K562 (cell line): ENCODE data around the gene KCNQ5. TPM values are rescaled to one million over a fixed set of nuclear protein-coding genes. Genes with fewer than 3 reads are reported as not detected.

Source experiments
- ATAC-seq: fragments of 200-7000 bp; cut with Tn5 transposase; 3 replicates; pipeline ENCODE4 v1.9.1; 2020; ENCODE audit warnings: moderate library complexity
- BruUV-seq: library from RNA; stranded (reverse); fragments of 400-500 nt; replicated peaks from 2 replicates; lab custom pipeline; 2021; lab: Mats Ljungman, UMichigan
- CTCF ChIA-PET: fragments of 300-600 bp; formaldehyde crosslinking; extraction: SDS; loops from one replicate; lab custom pipeline; 2021; ENCODE audit warnings: low intra/inter-chr PET ratio; lab: Yijun Ruan, JAX
- POLR2A ChIA-PET: fragments of 300-600, 350-650 bp; sonication (Branson Sonifier 250); formaldehyde crosslinking; extraction: SDS; loops from one replicate; lab custom pipeline; 2021; ENCODE audit warnings: antibody characterized with exemption, inconsistent platforms; lab: Yijun Ruan, JAX
- DNase-seq, 4 experiments: peaks; one replicate each; pipeline versions ENCODE4 v3.0.0 to v3.0.0-alpha.2; 2011 to 2018; ENCODE audit warnings: low spot score in 3 of 4, mixed read lengths in 3 of 4; ENCODE audit errors: extremely low read depth in 1 of 4
- FAIRE-seq: peaks from 2 replicates; lab custom pipeline; 2011; peaks lifted over from hg19 to GRCh38; lab: Jason Lieb, UNC
- H2AFZ ChIP-seq: 2 replicates; pipeline ENCODE4 v1.6.0; 2011; ENCODE audit warnings: low read depth, low read length, control low read depth, inconsistent platforms
- H3K27ac ChIP-seq: fragments of 200-600 bp; 3 replicates; pipeline ENCODE4 v1.8.0; 2011; ENCODE audit warnings: low read depth, mild to moderate bottlenecking, control low read depth, inconsistent platforms, low read length, moderate library complexity, mixed read lengths; ENCODE audit errors: extremely low read depth
- H3K27me3 ChIP-seq, 2 experiments: fragments of 300-600 bp in 1 of 2; 2 replicates in 1 of 2; 3 replicates in 1 of 2; pipeline versions ENCODE4 v1.6.0 to v1.8.0; 2011; ENCODE audit warnings: inconsistent platforms in 2 of 2, low read length in 2 of 2, mild to moderate bottlenecking in 1 of 2, mixed read lengths in 1 of 2, moderate library complexity in 1 of 2; ENCODE audit not compliant: control insufficient read depth in 2 of 2, insufficient read depth in 2 of 2
- H3K36me3 ChIP-seq: fragments of 300-600 bp; 3 replicates; pipeline ENCODE4 v1.8.0; 2011; ENCODE audit warnings: mild to moderate bottlenecking, low read length, inconsistent platforms; ENCODE audit not compliant: control insufficient read depth, insufficient read depth
- H3K4me1 ChIP-seq, 2 experiments: fragments of 200-600 bp in 1 of 2; replicated peaks in 1 of 2; 2 replicates in 1 of 2; 3 replicates in 1 of 2; pipeline versions ENCODE4 v1.5.1 to v1.8.0; 2011; ENCODE audit warnings: inconsistent platforms in 2 of 2, low read length in 2 of 2, mild to moderate bottlenecking in 1 of 2, mixed read lengths in 1 of 2, moderate library complexity in 1 of 2; ENCODE audit not compliant: control insufficient read depth in 2 of 2, insufficient read depth in 2 of 2
- H3K4me2 ChIP-seq: 2 replicates; pipeline ENCODE4 v1.6.1; 2011; ENCODE audit warnings: low read length, control low read depth, inconsistent platforms, mixed read lengths; ENCODE audit not compliant: insufficient read depth
- H3K4me3 ChIP-seq: fragments of 200-600 bp; sonication (generic), shearing (Covaris generic); 2 replicates; pipeline ENCODE4 v1.5.1; 2016; ENCODE audit warnings: control low read depth, inconsistent platforms
- H3K79me2 ChIP-seq: fragments of 200-600 bp; 3 replicates; pipeline ENCODE4 v1.8.0; 2011; ENCODE audit warnings: low read length, inconsistent platforms; ENCODE audit not compliant: control insufficient read depth, insufficient read depth
- H3K9ac ChIP-seq, 2 experiments: 2 replicates each; pipeline versions ENCODE4 v1.6.0 to v1.6.1; 2011; ENCODE audit warnings: low read depth in 2 of 2, low read length in 2 of 2, control low read depth in 1 of 2, inconsistent platforms in 1 of 2, mild to moderate bottlenecking in 1 of 2, mixed read lengths in 1 of 2; ENCODE audit not compliant: insufficient read depth in 1 of 2
- H3K9me1 ChIP-seq: one replicate; pipeline ENCODE4 v1.6.0; 2011; ENCODE audit warnings: inconsistent platforms, mild to moderate bottlenecking, low read length, moderate library complexity; ENCODE audit not compliant: control insufficient read depth, insufficient read depth
- H3K9me3 ChIP-seq: replicated peaks from 2 replicates; pipeline ENCODE4 v1.5.1; 2011; ENCODE audit warnings: low read depth, low read length, inconsistent platforms; ENCODE audit not compliant: control insufficient read depth, insufficient read depth
- H4K20me1 ChIP-seq: replicated peaks from 2 replicates; pipeline ENCODE4 v1.6.1; 2011; ENCODE audit warnings: low read length, inconsistent platforms, mixed read lengths; ENCODE audit not compliant: control insufficient read depth, insufficient read depth
- FOXJ3 ChIP-seq: sonication (generic); formaldehyde crosslinking; IDR thresholded peaks from 2 replicates; pipeline ENCODE4 v1.4.0; 2020; ENCODE audit warnings: mild to moderate bottlenecking, missing genetic modification reagents
- RCOR1 ChIP-seq, 2 experiments: IDR thresholded peaks; 2 replicates each; pipeline ENCODE4 v1.6.1; 2012; ENCODE audit warnings: low read depth in 2 of 2, low read length in 2 of 2, borderline replicate concordance in 1 of 2, improper control_type of control experiment in 1 of 2
- U2AF1 ChIP-seq: fragments of 200-400 bp; formaldehyde crosslinking; optimal IDR thresholded peaks from 2 replicates; pipeline ENCODE3; 2017; ENCODE audit warnings: mild to moderate bottlenecking, low read depth, low read length, moderate library complexity
- ZNF12 ChIP-seq: sonication (generic); formaldehyde crosslinking; IDR thresholded peaks from 2 replicates; pipeline ENCODE4 v1.4.0; 2020; ENCODE audit warnings: mild to moderate bottlenecking, missing genetic modification reagents
- WGBS: fragments of 100-300 bp; shearing (Covaris generic); methylation state at CpG from one replicate; pipeline ENCODE4 v1.1.6; 2016; ENCODE audit warnings: low coverage, mixed read lengths; ENCODE audit not compliant: insufficient coverage; ENCODE audit errors: missing lambda C conversion rate; 5-methylcytosine and 5-hydroxymethylcytosine counted together
- in situ Hi-C: fragments of 300-500 bp; cut with MboI; formaldehyde crosslinking; loops from 4 replicates; pipeline ENCODE4 v1.15.0; 2018; ENCODE audit warnings: inconsistent platforms, mixed read lengths
- intact Hi-C: fragments of 100-400 bp; cut with micrococcal nuclease; formaldehyde crosslinking; loops from 2 replicates; pipeline ENCODE4 v1.14.2; 2022
- polyA plus RNA-seq, 8 experiments: library from polyadenylated mRNA; depleted of rRNA in 4 of 8; stranded (reverse) in 5 of 8; unstranded in 3 of 8; fragments of >200 nt; fragmentation: Nextera tagmentation in 2 of 8; fragmentation: Illumina TruSeq in 1 of 8; extraction: Ambion mirVana in 2 of 8; extraction: Trizol in 1 of 8; gene quantifications; 2 replicates each; pipeline versions ENCODE4 v1.2.1 to v1.2.3, GENCODE V29; 2011 to 2014; ENCODE audit warnings: inconsistent platforms in 1 of 8, missing spikeins in 1 of 8
- total RNA-seq, 7 experiments: library from RNA; depleted of rRNA in 6 of 7; stranded (reverse); fragments of >200 nt in 6 of 7; fragmentation: Illumina TruSeq in 2 of 7; extraction: Trizol in 2 of 7; gene quantifications; 2 replicates each; pipeline versions ENCODE4 v1.2.1 to v1.2.3, GENCODE V29; 2011 to 2021; ENCODE audit warnings: low replicate concordance in 1 of 7
- TF ChIP-seq, protein P1 (sequence below): fragments of 250-450 bp; sonication (Bioruptor Pico); IDR thresholded peaks from 2 replicates; pipeline ENCODE4 v1.8.0; 2021; ENCODE audit warnings: borderline replicate concordance, mild to moderate bottlenecking, moderate library complexity; ENCODE audit not compliant: poor library complexity, severe bottlenecking

The KCNQ5 gene
- total and polyA plus RNA-seq, 9 of the 15 experiments (the other 6 are each of a cell fraction or from before 2014, with no cell fraction given), result 0.31 to 5.9 (median 2.6) TPM

DNA sequence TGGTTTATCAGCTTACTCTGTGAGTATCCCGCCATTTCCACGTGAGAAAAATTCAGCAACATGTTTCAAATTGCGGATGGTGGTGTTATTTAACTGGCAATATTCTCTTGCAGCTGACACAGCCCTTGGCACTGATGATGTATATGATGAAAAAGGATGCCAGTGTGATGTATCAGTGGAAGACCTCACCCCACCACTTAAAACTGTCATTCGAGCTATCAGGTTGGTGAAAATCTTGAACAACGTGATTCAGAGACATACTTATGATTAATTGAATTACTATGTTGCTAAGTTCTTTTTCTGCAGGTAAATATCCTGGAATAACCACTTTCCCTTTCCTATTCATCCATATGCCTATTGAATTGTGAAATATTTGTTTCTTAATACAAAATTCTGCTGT, 547.8 kb downstream of the KCNQ5 start (continued):
- no peak for TF ChIP-seq FOXJ3
- TF ChIP-seq, all 486 proteins: peak for 0

DNA sequence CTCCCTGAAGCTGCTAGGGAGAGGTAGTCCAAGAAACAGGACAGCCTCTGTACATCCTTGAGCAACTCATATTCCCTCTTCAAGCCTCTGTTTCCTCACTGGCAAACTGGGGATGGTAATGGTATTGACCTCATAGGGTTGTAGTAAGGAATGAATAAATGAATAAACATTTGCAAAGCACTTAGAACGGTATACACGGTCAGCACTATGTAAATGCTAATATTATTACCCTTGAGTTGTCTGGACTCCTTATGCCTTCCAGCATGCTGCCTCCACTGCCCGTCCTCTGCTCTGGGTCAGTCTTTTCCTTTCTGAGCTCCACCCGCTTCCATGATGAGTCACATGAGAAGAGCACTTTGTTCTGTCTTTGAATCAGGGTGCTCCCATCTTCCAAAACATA, 552.8 kb downstream of the KCNQ5 start:
- Histone ChIP-seq H3K4me2 (no peak overlapping the region), H3K4me1 (no peaks in the 10 kb centered on the region), H3K79me2 (no peaks in the 10 kb centered on the region), H4K20me1 (no peaks in the 10 kb centered on the region), H3K27me3 (no peaks in the 10 kb centered on the region), H3K9me3 (no peaks in the 10 kb centered on the region), H3K9me1 (no peaks in the 10 kb centered on the region), H3K27ac (no peak overlapping the region), H3K36me3 (no peaks in the 10 kb centered on the region), H3K9ac (no peak overlapping the region), H2AFZ (no peak overlapping the region), H3K4me3 (no peak overlapping the region)
- ChIA-PET POLR2A (interaction anchor here (0.6 kb wide), 1 partner anchor 18 kb away, joined by 4 read pairs; no protein-coding TSS in a partner anchor), CTCF (no interaction called here)
- ATAC-seq (no peak), FAIRE-seq (no peak), DNase-seq (no peak)
- no peak for TF ChIP-seq U2AF1
- in situ Hi-C loops (no loop called here), intact Hi-C loops (no loop called here)
- 13% methylated on average over 4 of the region's 4 CpGs for WGBS
- BruUV-seq, result no TSS peak

DNA sequence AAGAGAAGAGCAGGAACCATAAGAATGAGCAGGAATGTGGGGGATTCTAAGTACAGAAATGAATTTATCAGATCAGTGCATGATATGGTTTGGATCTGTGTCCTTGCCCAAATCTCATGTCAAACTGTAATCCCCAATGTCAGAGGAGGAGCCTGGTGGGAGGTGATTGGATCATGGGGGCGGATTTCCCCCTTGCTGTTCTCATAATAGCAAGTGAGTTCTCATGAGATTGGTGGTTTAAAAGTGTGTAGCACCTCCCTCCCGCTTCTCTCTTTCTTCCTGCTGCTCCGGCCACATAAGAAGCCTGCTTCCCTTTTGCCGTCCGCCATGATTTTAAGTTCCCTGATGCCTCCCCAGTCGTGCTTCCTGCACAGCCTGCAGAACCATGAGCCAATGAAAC, 554.2 kb downstream of the KCNQ5 start:
- intact Hi-C loops (no loop called here), in situ Hi-C loops (no loop called here)
- H3K27me3 ChIP-seq, result no peaks in the 10 kb centered on the region
- TF ChIP-seq RCOR1 (IDR thresholded peaks at IDR 0.05; ENCODE audit: borderline replicate concordance in 1 of 2, low read depth in 2 of 2, low read length in 2 of 2) (no peak), ZNF12 (CRISPR knock-in tag) (no peak)
- TF ChIP-seq, protein P1, sequence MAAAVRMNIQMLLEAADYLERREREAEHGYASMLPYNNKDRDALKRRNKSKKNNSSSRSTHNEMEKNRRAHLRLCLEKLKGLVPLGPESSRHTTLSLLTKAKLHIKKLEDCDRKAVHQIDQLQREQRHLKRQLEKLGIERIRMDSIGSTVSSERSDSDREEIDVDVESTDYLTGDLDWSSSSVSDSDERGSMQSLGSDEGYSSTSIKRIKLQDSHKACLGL, result no peak
- no peak overlapping the region for H3K27ac ChIP-seq
- DNase-seq (no peak), ATAC-seq (no peak), FAIRE-seq (no peak)
- no peaks in the 10 kb centered on the region; a peak in 1 of 5 replicates for H3K4me1 ChIP-seq
- WGBS, result 21% methylated on average over 6 of the region's 6 CpGs
- H4K20me1 ChIP-seq, result no peaks in the 10 kb centered on the region
- H3K4me2 ChIP-seq, result no peak overlapping the region
- CTCF ChIA-PET, result no interaction called here
- H3K9ac ChIP-seq, result no peak overlapping the region
- H3K79me2 ChIP-seq, result no peaks in the 10 kb centered on the region
- no peaks in the 10 kb centered on the region for H3K9me3 ChIP-seq
- no peaks in the 10 kb centered on the region for H3K36me3 ChIP-seq
- no TSS peak for BruUV-seq
- no peak overlapping the region for H3K4me3 ChIP-seq
- no peaks in the 10 kb centered on the region for H3K9me1 ChIP-seq
- POLR2A ChIA-PET, result interaction anchor here (0.7 kb wide), 1 partner anchor 786 kb away, joined by 3 read pairs; no protein-coding TSS in a partner anchor
- no peak overlapping the region for H2AFZ ChIP-seq
